ENCODE data around the gene SPTB.
A peak's percentile ranks its signal among the peaks of the same experiment; 100 is the strongest.

The SPTB gene

GRCh38 chr14:64880221-64881121 is 764 bp upstream of the SPTB start:
- DNase-seq: peak; percentile 93

DNA sequence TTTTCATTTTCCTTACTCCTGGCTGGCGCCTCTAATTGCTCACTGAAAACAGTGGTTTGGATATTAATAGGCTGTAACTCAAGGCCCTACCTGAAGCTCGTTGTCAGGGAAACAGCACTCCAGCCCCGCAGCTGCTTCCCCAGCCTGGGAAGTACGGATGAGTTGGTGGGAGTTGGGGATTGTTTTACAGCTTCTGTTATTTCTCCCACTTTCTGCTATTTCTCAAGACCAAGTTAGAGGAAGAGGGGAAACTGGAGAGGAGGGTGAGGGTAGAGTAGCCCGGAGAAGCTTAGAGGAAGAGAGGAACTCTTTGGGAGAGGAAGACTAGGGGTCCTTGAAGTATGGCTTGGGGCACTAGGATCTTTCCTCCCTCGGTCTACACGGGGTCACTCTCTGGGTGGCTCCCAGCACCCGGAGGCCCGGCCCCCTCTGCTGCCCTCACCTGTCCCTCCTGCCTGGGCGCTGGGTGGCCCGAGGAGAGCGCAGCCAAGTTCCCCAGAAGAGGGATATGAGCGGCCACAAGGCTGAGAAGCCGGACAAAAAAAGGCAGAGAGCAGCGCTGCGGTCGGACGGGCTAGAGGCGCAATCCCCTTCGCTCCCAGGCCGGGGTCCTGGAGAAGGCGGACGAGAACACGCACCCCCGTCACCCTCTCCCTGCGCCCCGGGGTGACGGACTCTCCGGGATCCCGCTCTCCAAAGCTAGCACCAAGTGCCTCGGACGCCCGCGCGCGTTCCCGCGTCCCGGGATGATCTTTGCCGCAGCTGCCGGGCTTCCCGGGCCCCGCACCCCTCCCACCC is 671 bp downstream of the SPTB start:
- no peak for DNase-seq

GRCh38 chr14:64877846-64878245 is 1.9 kb downstream of the SPTB start:
- DNase-seq: no peak

DNA sequence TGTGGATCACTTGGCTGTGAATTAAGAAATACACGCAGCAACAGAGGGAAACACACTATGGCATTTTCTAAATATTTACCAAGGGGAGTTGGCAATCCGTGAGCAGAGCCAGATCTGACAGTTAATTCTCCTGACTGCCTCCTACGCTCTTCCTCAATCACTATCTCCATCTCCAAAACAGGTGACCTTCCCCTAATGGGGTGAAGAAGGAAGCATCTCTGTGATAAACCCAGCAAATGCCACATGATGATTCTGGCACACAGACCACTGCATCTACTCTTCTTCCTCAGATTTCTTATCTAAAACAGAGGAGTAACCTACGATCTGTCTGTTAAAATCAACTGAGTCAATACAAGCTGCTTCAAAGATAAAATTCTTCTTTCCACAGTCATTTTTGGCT is 4.4 kb downstream of the SPTB start:
- DNase-seq: no peak

- no peak for DNase-seq
Measured at GRCh38 chr14:64873506-64874219, 6.0 kb downstream of the SPTB start.

GRCh38 chr14:64871344-64871743 is 8.4 kb downstream of the SPTB start:
- DNase-seq: no peak

DNA sequence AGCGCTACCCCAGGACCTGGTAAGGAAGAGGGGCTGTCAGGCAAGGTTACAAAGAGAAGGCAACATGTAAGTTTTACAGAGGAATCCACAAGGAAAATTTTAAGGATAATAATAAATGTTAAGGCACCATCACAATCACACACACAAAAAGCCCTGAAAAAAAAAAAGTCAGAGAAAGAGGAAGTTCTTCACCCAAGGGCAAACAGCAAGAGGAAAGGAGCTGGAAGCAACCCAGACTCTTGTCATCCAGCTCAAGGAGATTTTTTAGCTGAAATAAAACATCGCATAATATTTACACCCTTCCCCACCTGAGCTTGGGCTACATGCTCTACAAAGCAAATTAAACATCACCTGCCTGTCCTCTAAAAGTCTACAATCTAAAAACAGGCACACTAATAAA is 9.5 kb downstream of the SPTB start:
- DNase-seq: no peak

DNA sequence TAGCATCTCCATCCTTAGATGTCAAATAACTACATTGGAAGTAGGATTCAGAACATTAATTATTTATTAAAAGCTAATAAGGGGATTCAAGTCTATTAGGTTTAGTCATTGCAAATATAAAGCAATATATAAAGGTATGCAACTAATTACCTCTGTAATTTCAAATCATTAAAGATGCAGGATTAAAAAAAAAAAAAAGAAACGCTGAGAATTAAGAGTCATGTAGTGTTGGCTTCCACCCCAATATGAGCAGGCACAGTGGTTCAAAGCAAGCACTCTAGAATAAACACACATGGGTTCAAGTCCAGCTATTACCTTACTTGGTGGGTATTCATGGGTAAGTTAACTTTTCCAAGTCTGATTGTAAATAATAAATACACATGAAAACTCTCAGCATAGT is 10.9 kb downstream of the SPTB start:
- DNase-seq: no peak

- no peak for DNase-seq
Measured at GRCh38 chr14:64868379-64868778, 11.3 kb downstream of the SPTB start.

DNA sequence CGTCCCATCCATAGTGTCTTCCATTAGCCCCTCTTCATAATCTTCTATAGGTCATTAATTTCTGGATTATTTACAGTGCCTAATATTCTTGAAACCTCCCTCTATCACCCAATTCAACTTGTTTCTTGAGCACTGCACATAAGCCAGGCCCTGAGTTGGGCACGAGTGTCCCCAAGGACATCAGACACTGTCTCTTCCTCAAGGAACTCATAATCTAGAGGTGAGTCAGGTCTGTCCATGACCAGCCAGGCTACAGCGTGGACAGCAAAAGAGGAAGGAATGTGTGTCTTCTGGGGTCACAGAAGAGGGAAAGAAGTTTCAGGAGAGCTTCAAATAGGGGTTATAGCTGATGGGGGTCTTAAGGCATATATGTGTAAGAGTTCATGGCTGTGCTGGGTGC is 12.5 kb downstream of the SPTB start:
- DNase-seq: no peak

- DNase-seq: no peak
Measured at GRCh38 chr14:64865992-64866391, 13.7 kb downstream of the SPTB start.

DNA sequence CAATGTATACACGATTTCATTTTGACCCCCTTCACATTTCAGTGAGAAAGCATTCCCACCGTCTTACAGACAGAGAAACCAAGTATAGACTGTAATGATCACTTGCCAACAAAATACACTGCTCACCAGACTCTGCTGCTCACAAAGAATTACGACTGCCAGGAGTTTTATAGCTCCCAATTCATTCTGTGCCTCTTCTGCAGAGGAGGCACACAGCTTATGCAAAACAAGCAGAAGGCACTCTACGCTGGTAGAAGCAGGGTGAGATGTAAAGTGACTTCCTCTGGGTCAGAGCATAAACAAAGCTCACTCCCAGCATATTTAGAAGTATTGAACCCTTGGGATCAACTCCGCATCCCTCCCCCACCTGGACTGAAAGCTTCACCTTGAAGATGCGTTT is 14.6 kb downstream of the SPTB start:
- no peak for DNase-seq

GRCh38 chr14:64864258-64864657 is 15.4 kb downstream of the SPTB start:
- no peak for DNase-seq

DNA sequence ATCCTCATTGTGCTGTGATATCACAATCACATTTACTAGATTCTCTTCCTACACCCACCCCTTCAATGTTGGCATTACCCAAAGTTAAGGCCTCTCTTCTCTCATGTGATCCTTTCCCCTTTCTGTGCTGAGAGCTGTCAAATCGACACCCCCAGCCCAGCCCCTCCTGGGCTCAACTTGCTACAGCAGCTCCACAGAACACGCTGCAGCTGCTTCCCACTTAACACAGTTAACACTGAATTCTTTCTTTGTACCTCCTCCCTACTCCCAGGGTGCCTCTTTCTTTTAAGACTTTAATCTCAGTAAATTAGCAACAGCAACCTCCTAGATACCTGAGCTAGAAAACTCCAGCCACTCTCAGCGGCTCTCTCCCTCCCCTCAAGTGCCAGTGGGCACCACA is 17.8 kb downstream of the SPTB start:
- no peak for DNase-seq

DNA sequence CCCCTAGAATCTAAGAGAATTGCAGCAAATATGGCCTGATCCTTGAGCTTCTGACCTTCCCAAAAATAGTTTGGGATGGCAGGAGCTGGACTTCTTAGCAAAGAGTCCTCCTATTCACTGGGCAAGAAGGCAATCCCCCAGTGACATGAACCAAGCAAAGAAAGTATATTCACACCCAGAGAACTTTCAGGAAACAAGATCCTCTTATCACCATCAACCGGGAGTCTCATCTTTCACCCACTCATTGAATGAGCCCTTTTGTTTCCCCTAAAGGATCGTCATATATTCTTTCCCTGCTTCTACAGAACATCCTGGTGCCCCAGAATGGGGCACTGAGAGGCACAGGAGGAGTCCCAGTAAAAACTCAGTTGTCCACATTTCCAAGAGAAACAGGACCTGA is 19.7 kb downstream of the SPTB start:
- DNase-seq: no peak

DNA sequence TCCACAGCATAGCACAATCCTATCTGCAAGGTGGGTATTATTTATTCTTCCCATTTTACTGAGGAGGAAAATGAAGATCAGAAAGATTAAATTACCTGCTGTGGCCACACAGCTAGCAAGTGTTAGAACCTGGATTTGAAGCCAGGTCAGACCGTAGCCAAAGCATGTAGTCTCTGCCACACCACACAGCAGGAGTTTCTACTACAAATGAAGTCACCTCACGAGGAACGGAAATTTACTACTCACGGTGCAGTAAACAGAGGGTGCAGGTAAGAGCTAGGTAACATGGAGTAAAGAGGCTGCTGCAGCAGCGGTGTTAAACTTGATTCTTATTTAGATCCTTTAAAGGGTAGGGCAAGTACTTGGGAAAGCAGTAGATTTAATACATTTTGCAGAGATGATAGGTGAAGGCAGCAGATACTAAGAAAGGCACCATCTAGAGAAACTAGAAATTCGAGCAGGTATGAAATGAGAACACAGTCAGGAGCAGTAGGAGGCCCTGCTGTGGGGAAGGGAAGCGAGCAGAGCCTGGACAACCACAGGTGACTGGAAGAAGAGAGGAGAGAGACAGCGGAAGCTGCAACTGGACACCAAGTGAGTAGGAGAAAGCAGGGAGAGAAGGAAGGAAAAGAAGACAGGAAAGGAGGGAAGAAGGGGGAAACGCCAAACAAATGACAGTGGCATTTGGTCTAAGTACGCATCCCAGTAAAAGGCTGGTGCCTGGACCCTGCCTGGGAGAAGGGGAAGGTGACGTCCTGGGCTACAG is 21.5 kb downstream of the SPTB start:
- DNase-seq: no peak

GRCh38 chr14:64856529-64857445 is 22.9 kb downstream of the SPTB start:
- no peak for DNase-seq

DNA sequence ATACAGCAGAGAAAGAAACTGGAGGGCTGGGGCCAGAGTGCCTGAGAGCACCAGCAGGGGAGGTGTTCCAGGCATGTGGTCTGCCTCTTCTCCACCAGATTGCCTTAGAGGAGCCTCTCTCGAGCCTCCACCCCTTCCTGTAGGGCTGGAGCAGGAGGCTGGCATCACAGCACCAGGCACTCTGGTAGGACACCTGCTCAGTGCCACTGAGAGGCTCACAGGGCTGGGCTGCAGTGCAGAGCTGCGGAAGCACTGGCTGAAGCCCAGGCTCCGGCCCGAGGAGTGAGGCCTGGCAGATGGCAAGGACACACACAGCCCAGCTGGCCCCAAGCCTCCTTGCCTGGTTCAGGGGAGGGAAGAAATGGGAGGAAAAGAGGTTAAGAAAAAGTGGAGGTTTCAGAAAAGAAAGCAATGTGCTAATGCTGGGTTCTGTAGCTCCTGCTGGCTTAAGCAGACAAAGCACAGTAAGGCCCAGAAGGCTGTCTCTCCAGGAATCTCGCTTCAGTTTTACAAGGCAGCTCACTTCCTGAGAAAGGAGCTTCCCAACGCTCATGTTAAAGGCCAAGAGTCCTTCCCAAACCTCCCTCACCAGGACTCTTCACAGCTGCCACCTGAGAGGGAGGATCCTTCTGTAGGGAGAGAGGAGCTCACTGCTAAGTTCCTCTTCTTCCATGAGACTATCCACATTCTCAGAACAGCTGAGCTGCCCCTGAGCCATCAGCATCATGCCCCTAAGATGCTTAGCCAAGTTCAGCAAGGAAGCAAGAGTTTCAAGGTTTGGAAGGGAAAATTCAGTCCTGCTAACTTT is 23.8 kb downstream of the SPTB start:
- no peak for DNase-seq

DNA sequence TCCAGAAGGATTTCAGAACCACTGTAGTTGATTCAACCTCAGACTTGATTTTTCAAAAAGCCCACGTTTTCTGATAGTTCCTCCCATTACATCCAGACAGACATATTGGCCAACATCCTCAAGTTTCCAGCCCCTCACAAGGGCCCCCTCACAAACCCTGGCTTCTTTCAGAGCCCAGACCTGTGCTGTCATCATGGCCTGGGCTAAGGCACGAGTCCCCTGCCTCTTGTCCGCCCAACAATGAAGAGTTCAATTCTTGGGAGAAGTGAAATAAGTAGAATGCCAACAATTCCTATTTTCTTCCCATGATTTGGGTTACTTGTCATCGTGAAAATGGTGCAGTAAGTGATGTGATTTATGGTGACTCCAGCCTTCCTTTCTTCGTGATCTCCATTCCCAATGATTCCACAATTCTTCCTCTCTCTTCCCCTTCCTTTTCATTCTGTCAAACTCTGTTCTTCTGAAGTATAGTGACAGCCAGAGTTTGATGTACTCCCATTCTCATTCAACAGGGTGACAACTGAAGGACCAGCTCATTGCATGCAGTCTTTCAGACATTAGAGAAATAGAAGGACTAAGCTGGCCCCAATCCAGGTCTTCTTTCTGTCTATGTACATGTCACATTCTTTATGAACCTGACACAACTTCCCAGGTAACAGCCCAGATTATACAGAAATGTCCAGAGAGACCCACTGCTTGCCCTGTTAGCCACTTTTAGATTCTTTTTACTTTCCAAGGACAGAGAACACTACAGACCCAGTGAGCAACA is 29.2 kb downstream of the SPTB start:
- DNase-seq: no peak

- DNase-seq: no peak
Measured at GRCh38 chr14:64849940-64850339, 29.8 kb downstream of the SPTB start.

All from hematopoietic multipotent progenitor cell treated with erythropoietin and hydrocortisone succinate and interleukin-3 and kit ligand, for 8 days (in vitro differentiated cells).